GM18907 (cell line): ENCODE measurements around the gene TARBP2.

Experiments
- ATAC-seq: cut with Tn5 transposase; IDR thresholded peaks from one replicate; pipeline ENCODE4 v1.9.1; 2021; ENCODE audit warnings: mild to moderate bottlenecking, moderate library complexity; ENCODE audit not compliant: unreplicated experiment

TARBP2 gene

DNA sequence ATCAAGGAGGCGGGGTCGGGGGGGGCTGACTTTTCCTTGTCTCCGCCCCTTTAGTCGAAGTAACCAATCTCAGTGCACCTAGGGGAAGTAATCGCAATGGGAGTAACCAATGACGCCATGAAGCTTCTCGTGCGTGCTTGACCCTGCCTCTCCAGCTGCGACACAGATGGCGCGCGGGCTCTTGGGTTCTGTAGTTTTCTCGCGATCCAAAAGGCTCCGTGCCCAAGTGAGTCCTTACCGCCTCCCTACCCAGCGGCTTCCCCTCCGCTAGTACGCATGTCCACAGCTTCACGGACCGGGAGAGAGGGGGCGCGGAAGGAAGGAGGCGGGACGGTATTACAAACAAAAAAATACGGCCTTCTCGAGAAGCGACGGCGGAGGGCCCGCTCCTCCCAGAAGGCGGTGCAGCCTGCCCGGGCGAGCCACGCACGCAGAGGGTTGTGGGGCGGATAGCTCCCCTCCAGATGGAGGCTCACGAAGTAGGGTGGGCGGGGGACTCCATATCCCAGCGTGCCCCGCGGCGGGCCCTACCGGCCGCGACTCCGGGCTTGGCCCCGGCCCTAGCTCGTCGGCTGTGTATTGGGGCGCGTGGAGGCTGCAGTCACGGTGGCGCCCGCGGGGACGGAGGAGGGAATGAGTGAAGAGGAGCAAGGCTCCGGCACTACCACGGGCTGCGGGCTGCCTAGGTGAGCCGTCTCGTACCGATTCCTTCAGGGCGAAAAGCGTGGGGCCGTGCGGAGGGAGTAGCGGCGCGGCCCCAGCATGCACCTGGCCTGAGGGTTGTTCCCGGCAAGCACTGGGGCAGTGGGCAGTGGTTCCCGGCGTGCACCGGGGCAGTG, at the start of gene TARBP2:
Gene TARBP2 (plus strand): TSS at position 508 of the 839 bp plus-strand sequence. CDS start 126 bp downstream, at position 634.
- peak; percentile 83 for ATAC-seq

DNA sequence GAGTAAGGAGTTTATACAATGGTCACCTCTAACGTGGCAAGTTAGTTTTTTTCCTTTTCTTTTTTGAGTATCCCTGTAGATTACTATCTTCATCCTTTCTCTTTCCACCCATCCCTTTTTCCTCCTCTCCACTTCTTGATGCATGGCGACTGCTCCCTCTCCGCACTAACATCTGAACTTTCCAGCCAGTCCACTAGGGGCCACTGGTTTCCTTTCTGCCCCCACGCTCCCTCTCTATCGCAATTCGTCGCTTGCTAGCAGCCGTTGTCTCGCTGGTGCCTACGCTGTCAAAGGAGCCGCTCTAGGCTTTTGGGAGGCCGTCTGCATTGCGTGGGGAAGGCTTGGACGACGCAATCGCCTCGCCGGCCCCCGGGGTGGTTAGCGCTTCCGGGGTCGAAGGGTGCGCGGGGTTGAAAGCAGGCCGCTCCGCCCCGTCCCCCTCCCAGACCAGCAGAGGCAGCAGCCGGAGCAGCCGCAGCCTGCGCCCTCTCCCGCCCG, 49.4 kb upstream of the TARBP2 start, which contains the start of gene PCBP2:
Gene PCBP2 (plus strand): TSS at position 442 of the 498 bp plus-strand sequence. CDS start 2,699 bp downstream, outside the sequence.
- ATAC-seq, result peak; percentile 95

- no peak for ATAC-seq
Observed at GRCh38 chr12:53452159-53453077, 48.7 kb upstream of the TARBP2 start.

DNA sequence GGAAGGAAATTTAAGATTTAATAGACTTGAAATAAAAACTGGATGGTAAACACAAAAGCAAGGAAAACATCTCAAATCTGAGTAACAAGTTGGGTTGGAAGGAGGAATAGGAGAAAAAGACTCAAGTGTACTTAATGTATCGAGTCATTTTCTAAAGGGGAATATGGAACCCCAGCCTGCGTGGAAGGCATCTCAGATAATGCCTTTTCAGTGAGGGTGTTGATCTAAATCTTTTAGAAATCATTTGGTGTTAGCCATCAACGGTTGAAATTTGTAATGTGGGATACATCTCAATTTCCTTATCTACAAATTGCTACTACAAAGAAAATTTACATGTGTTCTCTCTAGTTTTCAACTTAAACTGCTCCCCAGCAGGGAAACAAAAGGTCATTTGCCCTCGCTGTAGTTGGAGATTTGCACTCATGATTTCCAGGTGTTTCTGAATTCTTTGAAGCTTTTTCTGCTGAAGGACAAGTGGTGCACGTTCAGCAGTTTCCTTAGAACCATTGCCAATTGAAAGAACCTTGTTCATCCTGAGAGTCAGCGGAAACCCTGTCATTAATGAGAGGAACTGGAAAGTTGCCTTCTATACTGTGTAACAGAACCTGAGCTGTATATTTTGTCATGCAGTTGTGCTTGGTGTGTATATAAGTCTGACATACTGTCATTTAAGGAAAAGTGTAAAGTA, 47.0 kb upstream of the TARBP2 start:
- ATAC-seq, result no peak

DNA sequence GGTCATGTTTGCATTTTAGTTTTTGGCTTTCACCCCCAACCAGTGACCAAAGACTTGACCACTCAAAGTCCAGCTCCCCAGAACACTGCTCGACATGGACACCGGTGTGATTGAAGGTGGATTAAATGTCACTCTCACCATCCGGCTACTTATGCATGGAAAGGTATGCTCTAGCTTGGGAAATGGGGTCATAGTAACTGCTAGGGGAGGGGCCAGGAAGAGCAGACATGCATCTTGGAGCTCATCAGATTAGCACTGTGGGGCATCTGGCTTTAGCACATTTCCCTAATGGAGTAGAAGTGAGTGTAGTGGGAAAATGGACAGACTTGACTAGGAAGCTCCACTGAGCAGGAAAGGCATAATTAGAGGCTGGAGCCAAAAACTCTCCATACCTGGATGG, 46.4 kb upstream of the TARBP2 start:
- ATAC-seq, result no peak

- no peak for ATAC-seq
Observed at GRCh38 chr12:53456654-53457366, 44.3 kb upstream of the TARBP2 start.

GRCh38 chr12:53459097-53459496, 42.0 kb upstream of the TARBP2 start:
- ATAC-seq, result no peak

DNA sequence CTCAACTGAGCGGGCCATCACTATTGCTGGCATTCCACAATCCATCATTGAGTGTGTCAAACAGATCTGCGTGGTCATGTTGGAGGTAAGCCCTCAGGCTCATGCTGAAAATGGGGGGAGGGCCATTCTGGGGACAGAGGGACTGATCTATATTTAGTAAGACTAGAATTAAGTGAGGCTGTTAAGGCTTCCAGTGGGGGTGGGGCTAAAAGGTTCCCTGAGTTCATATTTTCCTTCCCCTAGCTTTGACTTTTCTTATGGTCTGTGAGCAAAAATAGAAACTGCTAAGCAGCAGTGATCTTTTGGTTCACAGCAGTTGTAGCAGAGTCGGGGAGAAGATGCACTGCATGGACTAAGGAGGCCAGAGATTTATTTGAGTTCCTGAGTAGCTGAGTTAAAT, 40.0 kb upstream of the TARBP2 start:
- ATAC-seq, result no peak

DNA sequence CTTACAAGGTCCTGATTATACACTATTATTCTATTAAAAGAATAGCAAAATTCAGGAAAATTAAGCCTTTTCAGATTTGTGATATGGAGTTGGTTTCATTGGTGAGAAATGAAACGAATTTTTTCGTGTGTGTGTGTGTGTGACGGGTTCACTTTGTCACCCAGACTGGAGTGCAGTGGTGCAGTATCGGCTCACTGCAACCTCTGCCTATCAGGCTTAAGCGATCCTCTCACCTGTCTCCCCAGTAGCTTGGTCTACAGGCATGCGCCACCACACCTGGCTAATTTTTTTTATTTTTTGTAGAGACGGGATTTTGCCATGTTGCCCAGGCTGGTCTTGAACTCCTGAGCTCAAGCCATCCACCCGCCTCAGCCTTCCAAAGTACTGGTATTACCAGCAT, 39.5 kb upstream of the TARBP2 start:
- no peak for ATAC-seq

- no peak for ATAC-seq
Observed at GRCh38 chr12:53462935-53463334, 38.1 kb upstream of the TARBP2 start.

DNA sequence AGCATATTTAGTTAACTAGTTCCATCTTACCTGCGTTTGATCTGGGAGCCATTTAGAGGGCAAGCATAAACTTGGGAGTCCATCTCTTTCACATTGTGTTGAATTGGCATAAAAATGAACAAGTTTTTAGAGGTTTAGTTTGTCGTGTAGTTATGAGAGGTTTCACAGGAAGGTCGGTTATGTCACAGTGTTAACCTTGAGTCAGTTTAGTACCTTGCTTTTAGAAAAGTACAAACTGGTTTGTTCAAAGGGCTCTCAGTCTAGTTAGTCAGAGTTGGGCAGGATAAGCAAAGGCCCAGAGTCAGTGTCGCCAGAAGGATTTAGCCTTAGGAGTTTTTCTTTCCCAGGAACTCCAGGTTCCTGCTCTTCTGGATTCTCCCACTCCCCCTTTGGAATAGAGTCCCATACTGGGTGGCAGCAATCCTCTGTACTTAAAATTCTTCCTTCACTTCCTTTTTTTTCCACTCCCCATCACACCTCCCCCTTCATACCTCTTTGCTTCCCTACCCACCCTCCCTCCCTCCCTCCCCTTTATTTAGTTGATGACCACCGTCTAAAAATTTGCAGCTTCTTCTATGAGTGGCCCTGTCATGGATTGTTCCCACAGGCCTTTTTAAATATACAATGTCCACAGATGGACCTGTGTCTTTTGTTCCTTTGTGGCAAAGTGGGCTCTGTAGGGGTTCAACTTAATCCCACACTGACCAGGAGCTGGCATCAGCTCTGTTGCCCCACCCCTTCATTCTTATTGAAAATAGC, 37.1 kb upstream of the TARBP2 start:
- ATAC-seq, result no peak

GRCh38 chr12:53464685-53465418, 36.2 kb upstream of the TARBP2 start:
- ATAC-seq, result no peak

DNA sequence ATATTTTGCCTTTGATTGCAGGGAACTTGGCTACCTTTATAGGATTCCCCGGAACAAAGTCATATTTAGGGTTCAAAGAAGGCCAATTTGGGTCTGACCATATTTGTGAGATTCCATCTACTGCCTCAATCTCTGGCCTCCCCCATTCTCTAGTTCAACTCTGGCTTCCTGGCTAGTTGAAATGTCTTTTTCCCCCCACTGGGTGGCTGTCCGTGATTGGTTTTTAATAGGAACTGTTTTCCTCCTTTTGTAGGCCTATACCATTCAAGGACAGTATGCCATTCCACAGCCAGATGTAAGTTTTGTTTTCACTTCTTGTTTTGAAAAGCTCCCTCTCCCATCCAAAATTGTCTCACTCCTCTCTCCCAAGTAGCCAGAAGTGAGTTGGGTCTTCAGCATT, 35.4 kb upstream of the TARBP2 start:
- ATAC-seq, result no peak

DNA sequence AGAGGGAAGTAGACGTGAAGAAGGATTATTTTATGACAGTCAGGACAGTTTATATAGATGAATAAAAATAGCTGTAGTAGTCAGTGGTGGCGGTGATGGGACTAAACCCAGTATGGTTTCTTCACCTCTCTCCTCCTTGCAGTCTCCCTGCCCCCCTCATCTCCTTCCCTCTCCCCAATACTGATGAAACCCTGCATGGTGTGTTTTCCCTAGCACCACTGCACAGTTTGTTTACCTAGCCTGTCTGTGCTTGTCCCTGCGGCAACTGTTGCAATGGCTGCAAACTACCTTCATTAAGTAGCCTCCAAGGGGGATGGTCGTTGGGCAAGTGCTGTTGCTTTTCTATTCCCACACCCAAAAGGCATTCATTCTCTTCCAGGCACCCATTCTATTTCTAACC, 34.4 kb upstream of the TARBP2 start:
- no peak for ATAC-seq

DNA sequence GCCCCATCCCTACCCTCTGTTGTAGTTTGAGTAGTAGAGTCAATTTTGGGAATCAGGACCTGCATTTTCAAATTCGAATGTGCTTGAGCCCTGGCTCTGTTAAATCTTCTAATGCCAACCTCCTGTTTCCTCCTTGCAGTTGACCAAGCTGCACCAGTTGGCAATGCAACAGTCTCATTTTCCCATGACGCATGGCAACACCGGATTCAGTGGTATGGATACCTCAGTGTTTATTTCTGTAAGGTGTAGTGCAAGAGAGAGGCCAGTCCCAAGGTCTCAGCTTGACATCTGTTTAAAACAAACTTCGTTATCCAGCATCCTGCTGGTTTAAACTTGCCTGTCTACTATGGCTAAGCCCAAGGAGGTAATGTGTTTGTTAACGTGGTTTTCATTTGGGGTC, 34.0 kb upstream of the TARBP2 start:
- ATAC-seq, result no peak

DNA sequence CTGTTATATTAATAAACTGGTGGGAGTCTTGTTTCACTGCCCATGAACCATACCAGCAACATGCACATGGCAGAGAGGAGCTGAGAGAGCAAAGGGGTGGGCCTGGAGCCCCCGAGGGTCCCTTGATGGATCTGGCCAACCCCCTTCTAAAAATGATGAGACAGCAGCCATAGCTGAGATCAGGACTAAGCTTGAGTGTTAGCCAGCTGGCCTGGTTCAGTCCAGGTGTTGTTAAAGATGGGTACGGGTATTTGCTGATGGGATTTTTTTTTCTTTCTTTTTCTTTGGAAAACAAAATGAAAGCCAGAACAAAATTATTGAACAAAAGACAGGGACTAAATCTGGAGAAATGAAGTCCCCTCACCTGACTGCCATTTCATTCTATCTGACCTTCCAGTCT, 33.2 kb upstream of the TARBP2 start:
- no peak for ATAC-seq

DNA sequence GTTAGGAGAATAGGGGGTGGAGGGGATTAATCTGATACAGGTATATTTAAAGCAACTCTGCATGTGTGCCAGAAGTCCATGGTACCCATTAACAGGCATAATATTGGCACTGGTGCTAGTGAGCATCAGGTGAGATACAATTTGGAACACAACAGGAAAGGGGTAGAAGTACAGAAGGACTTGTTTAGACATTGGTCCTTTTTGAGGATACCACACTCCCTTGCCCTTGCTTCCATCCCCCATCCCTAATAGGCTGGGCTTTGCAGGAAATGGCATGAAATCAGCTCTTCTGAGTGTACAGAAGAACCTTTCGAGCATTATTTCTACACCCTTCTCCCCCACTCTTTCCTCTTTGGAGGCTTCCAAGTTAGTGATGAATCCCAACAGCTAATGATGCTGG, 32.8 kb upstream of the TARBP2 start:
- ATAC-seq, result no peak

GRCh38 chr12:53472056-53472582, 29.0 kb upstream of the TARBP2 start:
- ATAC-seq, result no peak

DNA sequence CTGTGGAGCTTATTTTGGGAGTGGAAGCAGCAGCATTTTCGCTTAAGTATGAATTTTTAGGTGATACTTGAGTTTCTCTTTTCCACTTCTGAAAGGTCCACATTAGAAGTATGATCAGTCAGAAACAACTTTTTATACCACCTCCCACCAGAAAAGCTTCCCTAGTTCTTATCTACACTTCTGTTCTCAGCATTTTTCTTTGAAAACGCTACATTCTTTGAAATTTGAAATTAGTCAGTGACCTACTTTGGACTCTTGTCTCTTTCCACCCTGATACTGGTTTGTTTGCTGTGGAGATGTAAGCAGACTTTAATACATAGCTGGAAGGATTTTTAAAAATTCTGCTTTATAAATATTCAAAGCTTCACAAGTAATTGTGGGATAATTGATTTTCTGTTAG, 27.0 kb upstream of the TARBP2 start:
- ATAC-seq, result no peak
